Dedifferentiated amniotic fluid mesenchymal stem cell (primary cell): ENCODE measurements around the gene PTPRA.
"Not testable (repeated sequence)": the region's sequence is repeated elsewhere in the genome, so short reads cannot be mapped to it uniquely, and the experiment has no call there.

ENCODE experiments used
- DNase-seq: peaks from one replicate; pipeline ENCODE4 v3.0.0-alpha.2; 2016; ENCODE audit errors: extremely low spot score

PTPRA gene

DNA sequence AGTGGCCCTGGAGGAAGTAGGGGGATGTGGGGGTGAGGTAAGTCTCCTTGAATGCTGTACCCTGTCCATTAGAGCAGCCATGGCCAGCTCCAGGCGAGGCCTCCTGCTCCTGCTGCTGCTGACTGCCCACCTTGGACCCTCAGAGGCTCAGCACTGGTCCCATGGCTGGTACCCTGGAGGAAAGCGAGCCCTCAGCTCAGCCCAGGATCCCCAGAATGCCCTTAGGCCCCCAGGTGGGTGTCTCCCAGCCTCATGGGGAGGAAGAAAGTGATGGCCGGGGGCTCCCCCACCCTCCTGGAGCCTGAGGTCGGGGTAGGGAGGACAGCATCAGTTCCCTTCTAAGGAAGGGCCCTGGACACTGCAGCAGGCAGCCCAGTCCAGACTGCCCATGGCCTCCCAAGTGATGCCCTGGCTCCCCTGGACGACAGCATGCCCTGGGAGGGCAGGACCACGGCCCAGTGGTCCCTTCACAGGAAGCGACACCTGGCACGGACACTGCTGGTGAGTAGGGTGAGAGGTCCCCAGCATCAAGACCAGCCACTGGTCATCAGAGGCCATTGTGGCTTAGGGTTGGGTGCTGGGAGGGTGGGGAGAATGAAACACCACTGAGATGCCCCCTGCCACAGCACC, 171.2 kb downstream of the PTPRA start:
- no peak for DNase-seq

- DNase-seq = peak; percentile 44
These were observed 171.9 kb downstream of the PTPRA start for GRCh38 chr20:3045042-3045815.

DNA sequence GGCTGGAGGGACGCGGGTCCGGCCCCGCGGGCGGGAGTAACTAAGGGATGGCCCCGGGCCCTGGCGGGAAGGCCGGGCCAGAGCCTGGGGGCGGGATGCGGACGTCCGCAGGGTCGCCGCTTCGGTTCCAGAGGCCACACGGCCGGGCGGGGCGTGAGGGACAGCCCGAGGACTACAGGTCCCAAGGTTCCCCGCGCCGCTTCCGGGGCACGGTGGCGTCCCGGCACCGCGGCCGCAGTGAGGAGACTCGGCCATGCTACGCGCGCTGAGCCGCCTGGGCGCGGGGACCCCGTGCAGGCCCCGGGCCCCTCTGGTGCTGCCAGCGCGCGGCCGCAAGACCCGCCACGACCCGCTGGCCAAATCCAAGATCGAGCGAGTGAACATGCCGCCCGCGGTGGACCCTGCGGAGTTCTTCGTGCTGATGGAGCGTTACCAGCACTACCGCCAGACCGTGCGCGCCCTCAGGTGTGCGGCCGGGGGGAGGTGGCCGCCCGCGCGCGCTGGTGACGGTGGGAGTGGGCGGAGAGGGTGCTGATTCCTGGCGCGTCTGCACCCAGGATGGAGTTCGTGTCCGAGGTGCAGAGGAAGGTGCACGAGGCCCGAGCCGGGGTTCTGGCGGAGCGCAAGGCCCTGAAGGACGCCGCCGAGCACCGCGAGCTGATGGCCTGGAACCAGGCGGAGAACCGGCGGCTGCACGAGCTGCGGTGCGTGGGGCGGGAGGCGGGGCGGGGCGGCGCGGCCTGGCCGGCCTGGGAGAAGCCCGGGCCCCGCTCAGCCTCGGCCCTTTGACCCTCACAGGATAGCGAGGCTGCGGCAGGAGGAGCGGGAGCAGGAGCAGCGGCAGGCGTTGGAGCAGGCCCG, 172.8 kb downstream of the PTPRA start, which contains the start of gene MRPS26:
Gene MRPS26 (plus strand): TSS at position 237 of the 861 bp plus-strand sequence. CDS start 17 bp downstream, at position 254.
- DNase-seq = peak; percentile 63

GRCh38 chr20:3046677-3047462, 173.6 kb downstream of the PTPRA start:
- no peak for DNase-seq

- no peak for DNase-seq
These were observed 174.5 kb downstream of the PTPRA start for GRCh38 chr20:3047486-3048419.

GRCh38 chr20:3051385-3052019, 178.2 kb downstream of the PTPRA start:
- no peak for DNase-seq

DNA sequence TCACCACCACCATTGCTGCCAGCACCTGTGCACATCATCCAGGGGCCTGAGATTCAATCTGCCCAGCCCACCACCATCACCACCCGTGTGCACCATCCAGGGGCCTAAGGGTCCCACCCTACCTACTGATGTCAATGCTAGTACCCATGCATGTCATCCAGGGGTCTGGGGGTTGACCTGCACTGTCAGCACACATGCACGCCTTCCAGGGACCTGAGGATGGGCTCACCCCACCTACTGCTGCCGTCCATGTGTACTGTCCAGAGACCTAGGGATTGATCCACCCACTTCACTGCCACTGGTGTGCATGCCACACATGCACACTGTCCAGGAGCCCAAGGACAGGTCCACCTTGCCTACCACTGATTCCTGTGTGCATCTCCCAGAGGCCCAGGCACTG, 186.2 kb downstream of the PTPRA start:
- DNase-seq = no peak

DNA sequence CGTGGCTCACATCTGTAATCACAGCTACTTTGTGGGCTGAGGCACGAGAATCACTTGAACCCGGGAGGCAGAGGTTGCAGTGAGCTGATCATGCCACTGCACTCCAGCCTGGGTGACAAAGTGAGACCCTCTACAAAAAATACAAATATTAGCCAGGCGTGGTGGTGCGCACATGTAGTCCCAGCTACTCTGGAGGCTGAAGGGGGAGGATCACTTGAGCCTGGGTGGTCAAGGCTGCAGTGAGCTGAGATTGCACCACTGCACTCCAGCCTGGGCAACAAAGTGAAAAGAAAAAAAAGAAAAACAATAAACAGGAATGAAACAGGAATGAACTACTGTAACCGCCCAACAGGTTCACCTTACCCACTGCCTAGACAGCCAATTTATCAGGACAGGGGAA, 190.8 kb downstream of the PTPRA start:
- DNase-seq = not testable (repeated sequence)

- no peak for DNase-seq
These were observed 194.1 kb downstream of the PTPRA start for GRCh38 chr20:3067139-3068014.

DNA sequence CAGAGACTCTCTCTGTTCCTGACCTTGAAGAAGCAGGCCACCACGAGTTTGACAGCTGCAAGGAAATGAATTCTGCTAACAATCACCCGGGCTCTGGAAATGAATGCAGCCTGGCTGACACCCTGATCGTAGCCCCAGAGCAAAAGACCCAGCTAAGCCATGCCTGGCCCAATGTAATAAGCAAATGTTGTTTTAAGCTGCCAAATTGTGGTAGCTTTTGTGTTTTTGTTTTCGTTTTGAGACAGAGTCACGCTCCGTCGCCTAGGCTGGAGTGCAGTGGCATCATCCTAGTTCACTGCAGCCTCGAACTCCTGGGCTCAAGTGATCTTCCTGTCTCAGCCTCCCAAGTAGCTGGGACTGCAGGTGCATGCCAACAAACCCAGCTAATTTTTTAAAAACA, 194.8 kb downstream of the PTPRA start:
- DNase-seq = no peak

DNA sequence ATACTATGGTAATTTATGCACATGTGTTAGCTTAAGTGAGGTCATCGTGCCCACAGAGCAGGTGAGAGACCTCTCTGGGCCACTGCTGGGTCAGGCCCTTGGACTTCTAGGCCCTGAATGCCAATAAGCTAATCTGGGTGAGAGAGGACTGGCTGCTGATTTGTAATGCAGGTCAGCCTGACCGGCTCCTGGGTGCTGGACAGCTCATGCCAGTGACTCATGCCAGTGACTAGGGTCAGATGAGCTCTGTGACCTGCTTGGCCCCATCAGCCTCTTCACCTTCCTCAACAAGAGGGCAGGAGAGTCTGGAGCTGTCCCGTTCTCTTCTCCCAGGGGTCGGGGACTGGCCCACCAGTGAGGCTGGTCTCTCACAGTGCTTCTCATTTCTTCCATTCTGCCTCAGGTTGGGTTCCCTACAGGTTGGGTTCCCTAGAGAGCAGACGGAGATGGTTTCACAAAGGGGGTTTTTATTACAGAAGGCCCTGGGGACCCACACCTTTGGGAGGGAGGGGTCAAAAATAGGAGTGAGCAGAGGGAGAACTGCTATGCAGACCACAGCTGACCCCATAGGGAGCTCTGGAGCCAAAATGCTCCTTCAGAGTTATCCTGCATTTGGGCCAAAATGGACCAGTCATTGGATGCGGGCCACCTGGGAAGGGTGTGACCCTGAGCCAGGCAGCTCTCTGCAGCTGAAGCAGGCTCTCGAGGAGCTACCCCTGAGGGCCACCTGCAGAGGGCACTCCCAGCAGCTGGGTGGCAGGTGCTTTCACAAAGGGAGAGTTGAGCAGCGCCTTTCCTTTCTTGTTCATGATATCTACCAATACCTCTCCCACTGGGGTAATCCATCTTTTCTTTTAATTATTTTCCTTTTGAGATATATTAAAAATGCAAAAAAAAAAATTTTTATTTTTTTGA, 196.0 kb downstream of the PTPRA start:
- DNase-seq = no peak

GRCh38 chr20:3070725-3071124, 197.4 kb downstream of the PTPRA start:
- no peak for DNase-seq

- no peak for DNase-seq
These were observed 198.0 kb downstream of the PTPRA start for GRCh38 chr20:3071266-3071609.

- DNase-seq = no peak
These were observed 198.6 kb downstream of the PTPRA start, which contains the start of gene OXT for GRCh38 chr20:3071610-3072529. Gene OXT (plus strand): TSS chr20:3071620. CDS start chr20:3071656, 36 bp downstream.

DNA sequence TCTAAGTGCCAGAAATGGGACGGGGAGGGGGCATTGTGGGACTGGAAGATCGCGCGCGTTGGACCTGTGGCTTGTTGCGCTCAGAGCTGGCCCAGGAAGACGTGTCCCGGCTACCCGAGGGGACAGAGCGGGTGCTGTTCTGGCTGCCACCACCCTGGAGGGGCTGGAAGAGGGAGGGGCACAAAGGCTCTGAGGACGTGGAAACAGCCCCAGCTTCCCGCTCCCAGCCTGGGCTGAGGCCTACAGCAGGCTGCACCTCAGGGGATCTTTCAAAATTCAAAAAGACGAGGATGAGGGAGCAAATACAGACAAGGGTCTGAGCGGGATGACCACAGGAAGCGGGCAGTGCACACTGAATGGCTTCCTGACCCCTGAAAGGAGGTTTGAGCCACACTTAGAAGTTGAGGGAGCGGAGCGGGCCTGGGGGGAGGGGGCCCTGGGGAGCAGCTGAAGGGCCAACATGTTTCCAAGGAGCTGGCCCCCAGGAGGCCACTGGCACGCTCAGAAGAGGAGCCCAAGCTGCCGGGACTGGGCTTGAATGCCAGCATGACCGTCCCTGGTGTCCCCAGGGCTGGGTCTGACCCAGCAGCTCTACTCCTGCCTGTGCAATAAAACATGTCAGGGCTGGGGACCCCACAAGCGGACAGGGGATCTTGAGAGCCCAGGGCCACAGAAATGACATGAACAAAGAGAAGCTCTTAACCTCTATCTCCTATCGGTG, 199.4 kb downstream of the PTPRA start:
- DNase-seq = no peak

DNA sequence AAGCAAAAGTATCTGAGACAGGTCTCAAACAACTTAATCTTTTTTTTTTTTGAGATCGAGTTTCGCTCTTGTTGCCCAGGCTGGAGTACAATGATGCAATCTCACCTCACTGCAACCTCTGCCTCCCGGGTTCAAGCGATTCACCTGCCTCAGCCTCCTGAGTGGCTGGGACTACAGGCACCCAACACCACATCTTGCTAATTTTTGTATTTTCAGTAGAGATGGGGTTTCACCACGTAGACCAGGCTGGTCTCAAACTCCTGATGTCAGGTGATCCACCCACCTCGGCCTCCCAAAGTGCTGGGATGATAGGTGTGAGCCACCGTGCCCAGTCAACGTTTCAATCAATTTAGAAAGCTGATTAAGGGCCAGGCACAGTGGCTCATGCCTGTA, 200.0 kb downstream of the PTPRA start:
- DNase-seq = not testable (repeated sequence)
